Activated naive CD4-positive, alpha-beta T cell treated with anti-CD3 and anti-CD28 coated beads for 36 hours (primary cell): ENCODE data around the gene TIMD4. TPM values are rescaled to one million over a fixed set of nuclear protein-coding genes. Genes with fewer than 3 reads are reported as not detected.

Experiments used
- CTCF ChIA-PET: fragments of 350-600 bp; sonication (Branson Sonifier 250); formaldehyde crosslinking; loops from one replicate; lab custom pipeline; 2021; ENCODE audit warnings: antibody characterized with exemption; lab: Charles Lee
- DNase-seq: peaks from one replicate; pipeline ENCODE4 v3.0.0-alpha.2; 2020
- H3K27ac Mint-ChIP-seq: one replicate; pipeline ENCODE4 v1.8.0; 2021; ENCODE audit warnings: mild to moderate bottlenecking, mixed read lengths
- H3K27me3 Mint-ChIP-seq: one replicate; pipeline ENCODE4 v1.8.0; 2021; ENCODE audit warnings: low read depth, mixed read lengths
- H3K36me3 Mint-ChIP-seq: one replicate; pipeline ENCODE4 v1.8.0; 2021; ENCODE audit warnings: low read depth, mixed read lengths
- H3K4me1 Mint-ChIP-seq: one replicate; pipeline ENCODE4 v1.8.0; 2021; ENCODE audit warnings: low read depth, mixed read lengths
- H3K4me3 Mint-ChIP-seq: one replicate; pipeline ENCODE4 v1.8.0; 2021; ENCODE audit warnings: mild to moderate bottlenecking, moderate library complexity, mixed read lengths
- H3K9me3 Mint-ChIP-seq: one replicate; pipeline ENCODE4 v1.8.0; 2021; ENCODE audit warnings: mixed read lengths
- intact Hi-C: fragments of 100-400 bp; cut with micrococcal nuclease; formaldehyde crosslinking; loops from one replicate; pipeline ENCODE4 v1.15.1; 2023
- total RNA-seq, 2 experiments: library from RNA; stranded (reverse); gene quantifications; one replicate each; pipeline ENCODE4 v1.2.3, GENCODE V29; 2021

TIMD4 gene
- total RNA-seq, 2 experiments from 2014 or later, result 3.4 to 5.2 TPM

- peak; percentile 35 for DNase-seq
- peak overlapping the region; percentile 93 for H3K27ac Mint-ChIP-seq
- H3K4me1 Mint-ChIP-seq, result peaks cover 70% of the 10 kb centered on the region
- no peaks in the 10 kb centered on the region for H3K27me3 Mint-ChIP-seq
- peaks cover 18% of the 10 kb centered on the region for H3K36me3 Mint-ChIP-seq
- H3K9me3 Mint-ChIP-seq, result peaks cover 1% of the 10 kb centered on the region
- intact Hi-C loops, result loop anchor here (1.0 to 10.0 kb wide), 17 partner anchors 8 to 809 kb away; partner anchors contain the start of gene HAVCR2
- peak overlapping the region; percentile 54 for H3K4me3 Mint-ChIP-seq
- CTCF ChIA-PET, result interaction anchor here (0.6 to 4.5 kb wide), 8 partner anchors 8 to 342 kb away, joined by 3 to 41 read pairs (median 4); no protein-coding TSS in a partner anchor
Measured at GRCh38 chr5:156920861-156921431, 42.1 kb downstream of the TIMD4 start.

- H3K27ac Mint-ChIP-seq, result peak overlapping the region; percentile 93
- peaks cover 1% of the 10 kb centered on the region for H3K9me3 Mint-ChIP-seq
- peaks cover 70% of the 10 kb centered on the region for H3K4me1 Mint-ChIP-seq
Measured at GRCh38 chr5:156920042-156920860, 42.8 kb downstream of the TIMD4 start.

GRCh38 chr5:156918311-156918845, 44.6 kb downstream of the TIMD4 start:
- H3K27me3 Mint-ChIP-seq, result no peaks in the 10 kb centered on the region
- intact Hi-C loops, result loop anchor here (10.0 kb wide), 1 partner anchor 936 kb away; the partner anchor contains the start of gene CLINT1
- peaks cover 23% of the 10 kb centered on the region for H3K36me3 Mint-ChIP-seq
- peak overlapping the region; percentile 93 for H3K27ac Mint-ChIP-seq
- CTCF ChIA-PET, result interaction anchor here (1.3 kb wide), 1 partner anchor 10 kb away, joined by 4 read pairs; no protein-coding TSS in a partner anchor
- no peak for DNase-seq
- peaks cover 1% of the 10 kb centered on the region for H3K9me3 Mint-ChIP-seq
- H3K4me1 Mint-ChIP-seq, result peaks cover 78% of the 10 kb centered on the region
- H3K4me3 Mint-ChIP-seq, result no peak overlapping the region

More at GRCh38 chr5:156920042-156920860, 42.8 kb downstream of the TIMD4 start:
- Mint-ChIP-seq H3K27me3 (no peaks in the 10 kb centered on the region), H3K36me3 (peaks cover 20% of the 10 kb centered on the region), H3K4me3 (peak overlapping the region; percentile 55)
- DNase-seq, result peak; percentile 89
- CTCF ChIA-PET, result interaction anchor here (0.6 to 4.5 kb wide), 8 partner anchors 8 to 126 kb away, joined by 3 to 41 read pairs (median 4); no protein-coding TSS in a partner anchor
- intact Hi-C loops, result loop anchor here (1.0 to 10.0 kb wide), 17 partner anchors 9 to 810 kb away; partner anchors contain the start of gene HAVCR2

GRCh38 chr5:156914371-156914737, 48.7 kb downstream of the TIMD4 start:
- no peaks in the 10 kb centered on the region for H3K27me3 Mint-ChIP-seq
- intact Hi-C loops, result loop anchor here (10.0 kb wide), 1 partner anchor 940 kb away; the partner anchor contains the start of gene CLINT1
- peaks cover 9% of the 10 kb centered on the region for H3K9me3 Mint-ChIP-seq
- DNase-seq, result no peak
- H3K36me3 Mint-ChIP-seq, result peaks cover 27% of the 10 kb centered on the region
- H3K27ac Mint-ChIP-seq, result peak overlapping the region; percentile 87
- CTCF ChIA-PET, result interaction anchor here (1.1 to 2.2 kb wide), 5 partner anchors 10 to 239 kb away, joined by 3 to 8 read pairs (median 3); no protein-coding TSS in a partner anchor
- H3K4me1 Mint-ChIP-seq, result peaks cover 68% of the 10 kb centered on the region
- no peak overlapping the region for H3K4me3 Mint-ChIP-seq

- peak; percentile 64 for DNase-seq
- H3K27ac Mint-ChIP-seq, result peak overlapping the region; percentile 87
- H3K9me3 Mint-ChIP-seq, result peaks cover 9% of the 10 kb centered on the region
- CTCF ChIA-PET, result interaction anchor here (1.1 to 2.2 kb wide), 5 partner anchors 10 to 239 kb away, joined by 3 to 8 read pairs (median 3); no protein-coding TSS in a partner anchor
- H3K36me3 Mint-ChIP-seq, result peaks cover 22% of the 10 kb centered on the region
- H3K4me3 Mint-ChIP-seq, result peak overlapping the region; percentile 19
- intact Hi-C loops, result loop anchor here (10.0 kb wide), 1 partner anchor 941 kb away; the partner anchor contains the start of gene CLINT1
- H3K4me1 Mint-ChIP-seq, result peaks cover 63% of the 10 kb centered on the region
- H3K27me3 Mint-ChIP-seq, result no peaks in the 10 kb centered on the region
Measured at GRCh38 chr5:156913719-156914370, 49.2 kb downstream of the TIMD4 start.

- Mint-ChIP-seq H3K27me3 (no peaks in the 10 kb centered on the region), H3K4me3 (no peak overlapping the region), H3K4me1 (peaks cover 58% of the 10 kb centered on the region), H3K36me3 (peaks cover 22% of the 10 kb centered on the region), H3K27ac (peak overlapping the region; percentile 87), H3K9me3 (peaks cover 9% of the 10 kb centered on the region)
- CTCF ChIA-PET, result interaction anchor here (2.2 kb wide), 1 partner anchor 21 kb away, joined by 8 read pairs; no protein-coding TSS in a partner anchor
- intact Hi-C loops, result loop anchor here (10.0 kb wide), 1 partner anchor 941 kb away; the partner anchor contains the start of gene CLINT1
- DNase-seq, result no peak
Measured at GRCh38 chr5:156913355-156913718, 49.7 kb downstream of the TIMD4 start.

- CTCF ChIA-PET, result no interaction called here
- Mint-ChIP-seq H3K36me3 (peaks cover 20% of the 10 kb centered on the region), H3K27ac (peak overlapping the region; percentile 87), H3K9me3 (peaks cover 7% of the 10 kb centered on the region), H3K27me3 (no peaks in the 10 kb centered on the region), H3K4me3 (no peak overlapping the region), H3K4me1 (peaks cover 56% of the 10 kb centered on the region)
- intact Hi-C loops, result loop anchor here (10.0 kb wide), 1 partner anchor 942 kb away; the partner anchor contains the start of gene CLINT1
- peak; percentile 54 for DNase-seq
Measured at GRCh38 chr5:156912869-156913268, 50.2 kb downstream of the TIMD4 start.

GRCh38 chr5:156909180-156909579, 53.8 kb downstream of the TIMD4 start:
- CTCF ChIA-PET, result no interaction called here
- intact Hi-C loops, result no loop called here
- Mint-ChIP-seq H3K4me1 (peaks cover 42% of the 10 kb centered on the region), H3K36me3 (peaks cover 8% of the 10 kb centered on the region), H3K4me3 (no peak overlapping the region), H3K9me3 (peaks cover 7% of the 10 kb centered on the region), H3K27me3 (no peaks in the 10 kb centered on the region), H3K27ac (no peak overlapping the region)
- no peak for DNase-seq

GRCh38 chr5:156907667-156908066, 55.4 kb downstream of the TIMD4 start:
- peaks cover 3% of the 10 kb centered on the region for H3K9me3 Mint-ChIP-seq
- no peaks in the 10 kb centered on the region for H3K27me3 Mint-ChIP-seq
- H3K36me3 Mint-ChIP-seq, result peaks cover 3% of the 10 kb centered on the region
- H3K4me1 Mint-ChIP-seq, result peaks cover 29% of the 10 kb centered on the region
- DNase-seq, result no peak
- CTCF ChIA-PET, result interaction anchor here (0.6 to 1.0 kb wide), 2 partner anchors 9 to 34 kb away, joined by 3 read pairs; no protein-coding TSS in a partner anchor
- no peak overlapping the region for H3K4me3 Mint-ChIP-seq
- H3K27ac Mint-ChIP-seq, result no peak overlapping the region
- intact Hi-C loops, result no loop called here

- intact Hi-C loops, result no loop called here
- no peaks in the 10 kb centered on the region for H3K36me3 Mint-ChIP-seq
- H3K27me3 Mint-ChIP-seq, result no peaks in the 10 kb centered on the region
- H3K9me3 Mint-ChIP-seq, result no peaks in the 10 kb centered on the region
- no peak overlapping the region for H3K27ac Mint-ChIP-seq
- DNase-seq, result no peak
- CTCF ChIA-PET, result interaction anchor here (1.0 kb wide), 1 partner anchor 10 kb away, joined by 3 read pairs; no protein-coding TSS in a partner anchor
- H3K4me1 Mint-ChIP-seq, result peaks cover 25% of the 10 kb centered on the region
- H3K4me3 Mint-ChIP-seq, result no peak overlapping the region
Measured at GRCh38 chr5:156906807-156907206, 56.2 kb downstream of the TIMD4 start.

- intact Hi-C loops, result no loop called here
- no peaks in the 10 kb centered on the region for H3K36me3 Mint-ChIP-seq
- peaks cover 3% of the 10 kb centered on the region for H3K9me3 Mint-ChIP-seq
- no peak overlapping the region for H3K4me3 Mint-ChIP-seq
- H3K4me1 Mint-ChIP-seq, result peaks cover 28% of the 10 kb centered on the region
- H3K27me3 Mint-ChIP-seq, result no peaks in the 10 kb centered on the region
- CTCF ChIA-PET, result interaction anchor here (1.3 kb wide), 1 partner anchor 25 kb away, joined by 4 read pairs; no protein-coding TSS in a partner anchor
- no peak overlapping the region for H3K27ac Mint-ChIP-seq
- no peak for DNase-seq
Measured at GRCh38 chr5:156896546-156896945, 66.5 kb downstream of the TIMD4 start.
